H9 (cell line): ENCODE data around the gene TTC32. TPM values are rescaled to one million over a fixed set of nuclear protein-coding genes. Genes with fewer than 3 reads are reported as not detected.

Source experiments
- DNase-seq: peaks from one replicate; pipeline ENCODE4 v3.0.0-alpha.2; 2017
- H2AFZ ChIP-seq: one replicate; pipeline ENCODE4 v1.6.1; 2013; ENCODE audit warnings: mild to moderate bottlenecking, low read length, control low read depth, moderate library complexity
- H2AK5ac ChIP-seq: 2 replicates; pipeline ENCODE4 v1.6.1; 2013; ENCODE audit warnings: low read length, control low read depth, mixed read lengths; ENCODE audit not compliant: insufficient read length
- H2BK120ac ChIP-seq: one replicate; pipeline ENCODE4 v1.6.1; 2013; ENCODE audit warnings: low read depth, mild to moderate bottlenecking, low read length, control low read depth, inconsistent platforms; ENCODE audit not compliant: poor library complexity, severe bottlenecking
- H2BK12ac ChIP-seq: 2 replicates; pipeline ENCODE4 v1.6.1; 2013; ENCODE audit warnings: low read length, control low read depth, mixed read lengths, low read depth; ENCODE audit not compliant: insufficient read length
- H2BK15ac ChIP-seq: 2 replicates; pipeline ENCODE4 v1.6.1; 2013; ENCODE audit warnings: low read depth, low read length, control low read depth
- H2BK20ac ChIP-seq: one replicate; pipeline ENCODE4 v1.6.1; 2013; ENCODE audit warnings: low read depth, mild to moderate bottlenecking, low read length, control low read depth, inconsistent platforms; ENCODE audit not compliant: poor library complexity, severe bottlenecking
- H2BK5ac ChIP-seq: 2 replicates; pipeline ENCODE4 v1.6.1; 2013; ENCODE audit warnings: low read length, control low read depth, mixed read lengths; ENCODE audit not compliant: insufficient read length
- H3K14ac ChIP-seq: 2 replicates; pipeline ENCODE4 v1.6.1; 2013; ENCODE audit warnings: low read length, control low read depth; ENCODE audit not compliant: insufficient read depth
- H3K18ac ChIP-seq: 2 replicates; pipeline ENCODE4 v1.6.1; 2013; ENCODE audit warnings: low read depth, mild to moderate bottlenecking, mixed read lengths, low read length, control low read depth; ENCODE audit not compliant: insufficient read length
- H3K23ac ChIP-seq: 2 replicates; pipeline ENCODE4 v1.6.1; 2013; ENCODE audit warnings: low read length, control low read depth, mixed read lengths, low read depth; ENCODE audit not compliant: insufficient read length
- H3K23me2 ChIP-seq: 2 replicates; pipeline ENCODE4 v1.6.1; 2013; ENCODE audit warnings: low read depth, mild to moderate bottlenecking, mixed read lengths, low read length, control low read depth; ENCODE audit not compliant: insufficient read length, poor library complexity, severe bottlenecking
- H3K27ac ChIP-seq: 2 replicates; pipeline ENCODE4 v1.5.1; 2013; ENCODE audit warnings: low read length, control low read depth, mixed read lengths, low read depth; ENCODE audit not compliant: insufficient read length
- H3K27me3 ChIP-seq: 2 replicates; pipeline ENCODE4 v1.6.1; 2013; ENCODE audit warnings: low read length, control low read depth, inconsistent platforms; ENCODE audit not compliant: insufficient read depth
- H3K4ac ChIP-seq: 2 replicates; pipeline ENCODE4 v1.6.1; 2013; ENCODE audit warnings: low read depth, mild to moderate bottlenecking, control low read depth, inconsistent platforms, low read length, moderate library complexity
- H3K4me1 ChIP-seq: 2 replicates; pipeline ENCODE4 v1.6.1; 2013; ENCODE audit warnings: low read length, control low read depth, inconsistent platforms; ENCODE audit not compliant: insufficient read depth
- H3K4me2 ChIP-seq: 2 replicates; pipeline ENCODE4 v1.6.1; 2013; ENCODE audit warnings: low read length, control low read depth, mixed read lengths; ENCODE audit not compliant: insufficient read length, insufficient read depth
- H3K56ac ChIP-seq: 2 replicates; pipeline ENCODE4 v1.6.1; 2013; ENCODE audit warnings: low read depth, mild to moderate bottlenecking, mixed read lengths, low read length, control low read depth; ENCODE audit not compliant: insufficient read length
- H3K79me1 ChIP-seq: 2 replicates; pipeline ENCODE4 v1.6.1; 2013; ENCODE audit warnings: low read depth, mild to moderate bottlenecking, moderate library complexity, low read length, control low read depth, inconsistent platforms; ENCODE audit not compliant: insufficient read depth, poor library complexity, severe bottlenecking
- H3K79me2 ChIP-seq: 2 replicates; pipeline ENCODE4 v1.6.1; 2013; ENCODE audit warnings: low read length, control low read depth, inconsistent platforms; ENCODE audit not compliant: insufficient read depth
- H3K9ac ChIP-seq: 2 replicates; pipeline ENCODE4 v1.6.1; 2013; ENCODE audit warnings: low read length, control low read depth, mixed read lengths; ENCODE audit not compliant: insufficient read length; ENCODE audit errors: extremely low read depth
- H3K9me3 ChIP-seq: one replicate; pipeline ENCODE4 v1.6.1; 2013; ENCODE audit warnings: low read depth, low read length, inconsistent platforms; ENCODE audit not compliant: control insufficient read depth
- H3T11ph ChIP-seq: one replicate; pipeline ENCODE4 v1.6.1; 2013; ENCODE audit warnings: mild to moderate bottlenecking, low read length, control low read depth, inconsistent platforms
- H4K20me1 ChIP-seq: one replicate; pipeline ENCODE4 v1.6.1; 2013; ENCODE audit not compliant: control insufficient read depth, insufficient read length, insufficient read depth
- H4K5ac ChIP-seq: 2 replicates; pipeline ENCODE4 v1.6.1; 2013; ENCODE audit warnings: low read depth, mild to moderate bottlenecking, mixed read lengths, low read length, control low read depth; ENCODE audit not compliant: insufficient read length
- H4K8ac ChIP-seq: replicated peaks from 2 replicates; pipeline ENCODE4 v1.6.1; 2013; ENCODE audit warnings: low read length, control low read depth, mixed read lengths, low read depth; ENCODE audit not compliant: insufficient read length
- H4K91ac ChIP-seq: 2 replicates; pipeline ENCODE4 v1.6.1; 2013; ENCODE audit warnings: low read depth, mild to moderate bottlenecking, moderate library complexity, mixed read lengths, low read length, control low read depth; ENCODE audit not compliant: insufficient read length
- H3K27ac Mint-ChIP-seq, 3 experiments: 2 replicates in 2 of 3; 3 replicates in 1 of 3; pipeline ENCODE4 v1.8.0; 2020 to 2021; ENCODE audit warnings: mixed read lengths in 3 of 3, mild to moderate bottlenecking in 1 of 3, moderate library complexity in 1 of 3
- H3K27me3 Mint-ChIP-seq: 2 replicates; pipeline ENCODE4 v1.8.0; 2021; ENCODE audit warnings: low read depth, mild to moderate bottlenecking, moderate library complexity, mixed read lengths
- H3K36me3 Mint-ChIP-seq, 3 experiments: 2 replicates in 2 of 3; 3 replicates in 1 of 3; pipeline ENCODE4 v1.8.0; 2020 to 2021; ENCODE audit warnings: low read depth in 3 of 3, mixed read lengths in 3 of 3; ENCODE audit not compliant: insufficient read depth in 1 of 3
- H3K4me1 Mint-ChIP-seq, 2 experiments: 2 replicates each; pipeline ENCODE4 v1.8.0; 2020; ENCODE audit warnings: mixed read lengths in 2 of 2
- H3K4me3 Mint-ChIP-seq, 2 experiments: 2 replicates in 1 of 2; 3 replicates in 1 of 2; pipeline ENCODE4 v1.8.0; 2020 to 2021; ENCODE audit warnings: mild to moderate bottlenecking in 2 of 2, mixed read lengths in 2 of 2, moderate library complexity in 1 of 2
- H3K9me3 Mint-ChIP-seq, 2 experiments: 2 replicates in 1 of 2; 3 replicates in 1 of 2; pipeline ENCODE4 v1.8.0; 2020; ENCODE audit warnings: mild to moderate bottlenecking in 2 of 2, mixed read lengths in 2 of 2, moderate library complexity in 1 of 2
- WGBS: extraction: QIAGEN DNeasy Blood & Tissue Kit; methylation state at CpG from one replicate; pipeline ENCODE4 v1.1.7; 2013; ENCODE audit warnings: missing lambda C conversion rate, low lambda C conversion rate, mixed read lengths; ENCODE audit not compliant: insufficient read length; ENCODE audit errors: extremely low coverage; 5-methylcytosine and 5-hydroxymethylcytosine counted together
- long read RNA-seq: library from polyadenylated mRNA; unstranded; transcript quantifications from one replicate; pipeline ENCODE4 v2.0.0, GENCODE V29; 2020
- total RNA-seq: library from RNA; stranded (reverse); gene quantifications from 2 replicates; pipeline ENCODE4 v1.2.1, GENCODE V29; 2021
- TF ChIP-seq, protein P1 (sequence below): fragments of 200-600 bp; sonication (generic); conservative IDR thresholded peaks from 3 replicates; pipeline ENCODE4 v1.8.0; 2021; ENCODE audit warnings: antibody characterized with exemption, mild to moderate bottlenecking

The TTC32 gene
- total RNA-seq, result 8.9 and 9.9 TPM in 2 replicates
- long read RNA-seq, partial matches to known transcripts, result 1 of 8 reads
- long read RNA-seq, other reads (novel, unspliced or antisense), result 4 of 8 reads

DNA sequence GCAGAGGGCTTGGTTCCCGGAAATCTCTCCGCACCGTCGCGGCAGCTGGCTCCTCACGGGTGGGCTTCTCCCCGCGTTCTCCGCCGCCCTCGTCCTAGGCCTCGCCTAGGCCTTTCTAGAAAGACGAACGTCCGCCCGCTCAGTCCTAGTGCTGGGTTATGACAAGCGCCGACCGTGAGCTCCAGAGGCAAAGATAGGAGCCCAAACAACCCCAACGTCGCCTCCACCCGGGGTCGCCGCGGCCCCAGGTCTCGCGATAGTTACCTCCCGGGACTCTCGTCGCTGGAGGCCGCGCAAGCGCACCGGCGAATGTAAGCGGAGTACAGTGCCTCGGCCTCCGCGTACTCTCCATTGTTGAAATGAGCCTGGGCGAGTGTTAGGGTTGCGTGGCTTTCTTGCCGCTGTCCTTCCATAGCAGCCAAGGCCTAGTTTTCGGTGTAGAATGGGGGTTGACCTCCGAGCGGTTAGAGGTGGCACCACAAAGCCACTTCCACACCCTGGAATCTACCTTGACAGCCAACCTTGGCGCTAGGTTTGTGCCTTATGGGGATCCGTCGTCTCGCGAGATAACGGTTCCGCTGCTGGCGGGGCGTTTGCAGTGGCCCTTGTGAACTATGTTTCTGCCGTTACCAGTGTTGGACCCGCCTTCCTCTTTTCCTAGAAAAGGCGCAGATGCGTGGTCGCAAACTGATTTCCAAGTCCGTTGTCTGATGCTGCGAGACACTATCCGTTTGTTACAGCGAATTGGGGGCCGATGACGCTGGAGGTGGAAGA, at the start of gene TTC32:
TSS of gene TTC32 (minus strand) at position 542 of the 774 bp plus-strand sequence. CDS start at position 413, 129 bp downstream.
- no peak within 1 kb of the TSS for H2AK5ac ChIP-seq
- H3K4me3 Mint-ChIP-seq, result peak within 1 kb of the TSS; percentile 98 to 99
- no peak within 1 kb of the TSS for H2BK12ac ChIP-seq
- DNase-seq, result peak; percentile 92
- TF ChIP-seq, protein P1, sequence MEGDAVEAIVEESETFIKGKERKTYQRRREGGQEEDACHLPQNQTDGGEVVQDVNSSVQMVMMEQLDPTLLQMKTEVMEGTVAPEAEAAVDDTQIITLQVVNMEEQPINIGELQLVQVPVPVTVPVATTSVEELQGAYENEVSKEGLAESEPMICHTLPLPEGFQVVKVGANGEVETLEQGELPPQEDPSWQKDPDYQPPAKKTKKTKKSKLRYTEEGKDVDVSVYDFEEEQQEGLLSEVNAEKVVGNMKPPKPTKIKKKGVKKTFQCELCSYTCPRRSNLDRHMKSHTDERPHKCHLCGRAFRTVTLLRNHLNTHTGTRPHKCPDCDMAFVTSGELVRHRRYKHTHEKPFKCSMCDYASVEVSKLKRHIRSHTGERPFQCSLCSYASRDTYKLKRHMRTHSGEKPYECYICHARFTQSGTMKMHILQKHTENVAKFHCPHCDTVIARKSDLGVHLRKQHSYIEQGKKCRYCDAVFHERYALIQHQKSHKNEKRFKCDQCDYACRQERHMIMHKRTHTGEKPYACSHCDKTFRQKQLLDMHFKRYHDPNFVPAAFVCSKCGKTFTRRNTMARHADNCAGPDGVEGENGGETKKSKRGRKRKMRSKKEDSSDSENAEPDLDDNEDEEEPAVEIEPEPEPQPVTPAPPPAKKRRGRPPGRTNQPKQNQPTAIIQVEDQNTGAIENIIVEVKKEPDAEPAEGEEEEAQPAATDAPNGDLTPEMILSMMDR, result no peak
- H3K27me3 Mint-ChIP-seq, result no peaks in the 10 kb centered on the region; the same call in 1 of the 2 replicates
- WGBS, result no CpG with 5 or more reads among the region's 65 CpGs
- H3K4me1 Mint-ChIP-seq, result peaks cover 18 to 19% of the 10 kb centered on the region in 2 experiments
- H4K5ac ChIP-seq, result peak within 1 kb of the TSS; percentile 55
- no peak within 1 kb of the TSS for H3T11ph ChIP-seq
- H3K79me2 ChIP-seq, result peaks cover 5% of the 10 kb centered on the region; the same call in 1 of the 2 replicates
- H3K4me1 ChIP-seq, result no peaks in the 10 kb centered on the region
- H3K79me1 ChIP-seq, result peaks cover 6% of the 10 kb centered on the region
- peak within 1 kb of the TSS; percentile 46 for H2BK5ac ChIP-seq
- H3K9me3 ChIP-seq, result no peaks in the 10 kb centered on the region
- H3K27ac Mint-ChIP-seq, result peak within 1 kb of the TSS; percentile 98 to 100 (median 99)
- peak within 1 kb of the TSS; percentile 97 for H3K9ac ChIP-seq
- H3K27me3 ChIP-seq, result no peaks in the 10 kb centered on the region
- no peak within 1 kb of the TSS for H2BK120ac ChIP-seq
- peak within 1 kb of the TSS; percentile 61 for H3K4me2 ChIP-seq
- no peak within 1 kb of the TSS for H3K4ac ChIP-seq
- peak within 1 kb of the TSS; percentile 95 for H3K14ac ChIP-seq
- H2BK20ac ChIP-seq, result no peak within 1 kb of the TSS
- no peak within 1 kb of the TSS for H2AFZ ChIP-seq
- no peak within 1 kb of the TSS for H4K91ac ChIP-seq
- H3K18ac ChIP-seq, result peak within 1 kb of the TSS; percentile 89
- peaks cover 2% of the 10 kb centered on the region for H3K23me2 ChIP-seq
- H3K23ac ChIP-seq, result no peak within 1 kb of the TSS
- H4K20me1 ChIP-seq, result no peaks in the 10 kb centered on the region
- H3K36me3 Mint-ChIP-seq, result no peaks in the 10 kb centered on the region
- no peak within 1 kb of the TSS for H4K8ac ChIP-seq
- H3K27ac ChIP-seq, result peak within 1 kb of the TSS; percentile 47
- H3K9me3 Mint-ChIP-seq, result no peaks in the 10 kb centered on the region
- H2BK15ac ChIP-seq, result no peak within 1 kb of the TSS
- H3K56ac ChIP-seq, result peak within 1 kb of the TSS; percentile 1
